Stimulated activated CD8-positive, alpha-beta memory T cell treated with anti-CD3 and anti-CD28 coated beads, Interleukin-12 subunit alpha, Interleukin-12 subunit beta, amount 100 ng/mL, for 4 hours (primary cell): ENCODE data around the gene KLLN.
"Not testable (repeated sequence)": the region's sequence is repeated elsewhere in the genome, so short reads cannot be mapped to it uniquely, and the experiment has no call there.

ENCODE experiments used
- DNase-seq: peaks from one replicate; pipeline ENCODE4 v3.0.0-alpha.2; 2020; ENCODE audit warnings: low read depth

Gene KLLN

DNA sequence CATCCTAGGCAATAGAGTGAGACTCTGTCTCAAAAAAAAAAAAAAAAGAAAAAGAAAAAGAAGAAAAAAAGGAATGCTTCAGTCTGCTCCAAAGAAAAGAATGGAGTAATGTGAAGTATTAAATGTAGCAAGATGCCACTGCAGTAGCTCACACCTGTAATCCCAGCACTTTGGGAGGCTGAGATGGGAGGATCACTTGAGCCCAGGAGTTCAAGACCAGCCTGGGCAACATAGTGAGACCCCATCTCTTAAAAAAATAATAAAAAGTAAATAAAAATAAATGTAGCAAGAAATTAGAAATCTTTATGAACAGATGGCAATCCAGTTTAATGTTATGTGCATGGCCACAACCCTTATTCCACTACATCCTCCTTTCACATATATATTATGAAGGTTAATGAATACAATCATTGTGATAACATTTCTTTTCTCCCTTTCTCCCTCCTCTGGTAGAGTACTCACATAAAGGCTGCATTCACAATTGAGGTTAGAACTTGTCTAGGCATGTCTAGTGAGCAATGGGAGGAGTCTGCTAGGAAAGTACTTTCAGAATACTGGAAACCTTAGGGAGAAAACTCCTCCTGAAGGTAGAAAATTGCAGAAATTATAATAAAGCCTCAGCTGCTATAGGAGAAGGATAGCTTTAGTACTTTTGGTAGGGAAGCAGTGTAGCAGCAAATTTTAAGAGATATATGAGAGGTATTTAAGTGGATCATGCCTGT lies 20.4 kb downstream of the KLLN start:
- no peak for DNase-seq

DNA sequence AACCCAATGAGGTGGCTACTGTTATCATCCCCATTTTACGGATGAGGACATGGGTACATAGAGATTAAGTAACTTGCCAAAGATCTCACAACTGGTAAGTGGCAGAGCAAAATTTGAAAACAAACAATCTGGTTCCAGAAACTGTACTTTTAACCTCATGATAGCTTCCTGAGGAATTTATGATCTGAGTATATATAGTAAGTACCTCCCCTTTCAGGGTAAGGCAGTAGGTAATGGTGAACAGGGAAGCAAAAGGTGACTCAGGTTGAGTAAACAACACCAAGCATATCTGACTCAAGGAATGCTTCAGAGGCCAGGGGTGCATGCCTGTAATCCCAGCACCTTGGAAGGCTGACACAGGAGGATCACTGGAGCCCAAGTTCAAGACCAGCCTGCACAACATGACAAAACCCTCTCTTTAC lies 21.1 kb downstream of the KLLN start:
- DNase-seq: no peak

DNA sequence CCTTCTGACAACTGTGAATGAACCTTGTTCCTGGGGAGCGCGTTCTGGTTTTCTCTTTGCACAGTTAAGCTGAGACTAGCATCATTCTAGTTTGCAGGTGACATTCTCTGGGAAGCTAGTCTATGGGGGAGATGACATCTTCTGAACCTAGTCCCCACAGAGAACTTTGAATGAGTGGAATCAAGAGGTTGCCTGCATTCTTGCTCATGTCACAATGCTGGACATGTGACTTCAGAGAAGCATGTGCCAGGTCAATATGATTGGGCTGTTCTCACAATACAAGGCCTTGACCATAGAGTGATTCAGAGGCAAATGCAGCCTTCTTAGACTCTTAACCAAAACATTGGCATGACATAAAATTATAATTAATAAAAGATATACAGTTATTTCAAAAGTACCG lies 22.1 kb downstream of the KLLN start:
- no peak for DNase-seq

DNA sequence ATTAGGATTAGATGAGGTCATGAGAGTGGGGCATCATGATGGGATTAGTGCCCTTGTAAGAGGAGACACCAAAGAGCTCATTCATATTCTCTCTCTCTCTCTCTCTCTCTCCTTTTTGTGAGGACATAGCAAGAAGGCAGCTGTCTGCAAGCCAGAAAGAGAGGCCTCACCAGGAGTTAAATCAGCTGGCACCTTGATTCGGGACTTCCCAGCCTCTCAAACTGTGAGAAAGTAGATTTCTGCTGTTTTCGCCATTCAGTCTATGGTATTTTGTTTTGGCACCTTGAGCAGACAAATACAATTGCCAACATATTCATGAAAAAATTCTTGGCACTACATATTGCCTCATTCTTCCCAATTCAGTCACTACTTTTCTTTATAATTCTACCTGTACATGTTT lies 24.7 kb downstream of the KLLN start:
- DNase-seq: no peak

DNA sequence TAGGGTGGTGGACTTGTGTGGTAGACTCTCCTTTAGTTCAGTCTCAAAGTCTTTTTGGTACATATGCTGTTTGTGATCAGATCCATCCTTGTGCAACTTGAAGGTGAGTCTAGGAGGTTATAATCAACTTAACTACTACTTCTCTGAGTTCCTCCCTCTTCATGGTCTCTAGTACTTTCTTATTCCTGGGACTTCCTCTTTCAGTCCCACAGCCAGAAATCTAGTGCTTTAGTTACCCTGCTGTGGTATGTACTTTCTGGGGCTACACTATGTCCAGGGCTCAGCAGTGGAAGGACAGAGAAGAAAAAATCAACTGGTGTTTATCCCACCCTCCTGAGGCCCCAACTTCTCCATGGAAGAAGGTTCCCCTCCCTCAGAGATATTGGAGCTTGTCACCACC lies 25.9 kb downstream of the KLLN start:
- no peak for DNase-seq

DNA sequence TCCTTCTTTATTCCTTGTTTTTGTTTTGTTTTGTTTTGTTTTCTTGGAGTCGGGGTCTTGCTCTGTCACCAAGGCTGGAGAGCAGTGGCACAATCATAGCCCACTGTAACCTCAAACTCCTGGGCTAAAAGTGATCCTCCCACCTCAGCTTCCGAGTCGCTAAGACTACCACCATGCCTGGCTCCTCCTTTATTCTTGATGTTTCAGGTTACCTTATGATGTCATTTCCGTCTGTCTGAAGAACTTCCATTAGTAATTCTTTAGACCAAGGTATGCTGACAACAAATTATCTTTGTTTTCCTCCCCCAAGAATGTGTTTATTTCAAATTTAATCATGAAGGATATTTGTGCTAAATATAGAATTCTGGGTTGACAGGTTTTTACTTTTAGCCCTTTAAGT lies 27.2 kb downstream of the KLLN start:
- no peak for DNase-seq

DNA sequence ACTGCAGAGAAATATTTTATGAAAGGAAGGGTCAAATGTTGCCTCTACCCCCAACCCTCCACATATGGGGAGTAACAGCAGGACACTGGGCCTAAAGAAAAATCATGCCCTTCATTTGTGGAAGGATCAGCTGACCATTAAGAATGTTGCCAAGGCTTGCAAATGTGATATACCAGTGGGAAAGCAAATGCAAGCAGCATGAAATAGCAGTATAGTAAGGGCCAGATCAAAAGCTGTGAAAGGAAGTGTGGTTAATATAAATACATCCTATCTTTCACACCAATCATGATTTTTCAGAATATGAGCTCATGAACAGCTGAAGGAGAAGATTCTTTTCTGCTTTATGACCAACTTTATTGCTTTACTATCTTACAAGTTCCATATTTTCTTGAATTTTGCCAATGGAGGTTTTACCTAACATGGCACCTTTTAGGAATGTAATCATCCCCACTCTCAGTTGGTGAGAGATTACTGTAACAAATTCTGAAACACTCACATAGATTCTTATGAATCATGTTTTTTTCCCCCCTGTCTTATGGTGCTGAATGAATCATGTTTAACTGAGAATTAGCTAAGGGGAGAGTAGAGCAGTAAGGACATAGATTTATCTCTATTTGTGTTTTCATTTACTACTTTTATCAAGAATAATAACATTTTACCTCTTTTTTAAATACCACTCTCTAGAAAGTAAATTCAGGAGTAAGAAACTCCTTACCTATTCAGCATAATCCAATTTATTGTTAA lies 33.2 kb downstream of the KLLN start:
- no peak for DNase-seq

DNA sequence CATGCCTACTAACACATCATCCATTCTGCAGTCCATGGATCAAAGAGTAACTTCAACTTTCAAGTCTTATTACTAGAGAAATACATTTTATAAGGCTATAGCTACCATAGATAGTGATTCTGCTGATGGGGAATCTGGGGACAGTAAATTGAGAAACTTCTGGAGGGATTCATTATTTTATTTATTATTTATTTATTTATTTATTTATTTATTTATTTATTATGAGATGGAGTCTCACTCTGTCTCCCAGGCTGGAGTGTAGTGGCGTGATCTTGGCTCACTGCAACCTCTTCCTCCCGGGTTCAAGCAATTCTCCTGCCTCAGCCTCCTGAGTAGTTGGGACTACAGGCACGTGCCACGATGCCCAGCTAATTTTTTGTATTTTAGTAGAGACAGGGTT lies 34.3 kb downstream of the KLLN start:
- not testable (repeated sequence) for DNase-seq

DNA sequence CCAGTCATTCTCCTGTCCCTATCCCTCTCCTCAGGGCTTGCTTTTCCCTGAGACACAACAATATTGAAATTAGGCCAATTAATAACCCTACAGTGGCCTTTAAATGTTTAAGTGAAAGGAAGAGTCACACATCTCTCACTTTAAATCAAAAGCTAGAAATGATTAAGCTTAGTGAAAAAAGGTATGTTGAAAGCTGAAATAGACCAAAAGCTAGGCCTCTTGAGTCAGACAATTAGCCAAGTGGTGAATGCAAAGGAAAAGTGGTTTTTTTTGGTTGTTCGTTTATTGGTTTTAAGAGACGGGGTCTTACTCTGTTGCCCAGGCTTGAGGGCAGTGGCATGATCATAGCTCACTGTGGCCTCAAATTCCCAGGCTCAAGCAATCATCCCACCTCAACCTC lies 35.7 kb downstream of the KLLN start:
- no peak for DNase-seq

DNA sequence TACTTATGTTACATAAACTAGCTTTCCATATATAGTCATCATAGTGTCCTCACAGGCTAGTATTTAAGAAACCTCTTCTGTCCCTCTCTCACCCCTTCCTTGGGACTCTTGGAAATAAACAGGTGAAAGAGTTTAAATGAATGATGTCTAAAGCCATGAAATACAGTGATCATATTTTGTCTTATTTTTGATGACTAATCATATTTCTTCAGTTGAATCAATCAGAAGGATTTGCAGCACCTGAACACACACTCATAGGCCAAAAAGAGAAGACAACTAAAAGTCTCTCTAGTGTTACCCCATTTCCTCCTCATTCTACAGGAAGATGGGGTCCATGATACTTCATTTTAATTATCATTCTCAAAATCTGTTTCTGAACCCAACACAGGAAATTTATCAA lies 36.7 kb downstream of the KLLN start:
- no peak for DNase-seq

DNA sequence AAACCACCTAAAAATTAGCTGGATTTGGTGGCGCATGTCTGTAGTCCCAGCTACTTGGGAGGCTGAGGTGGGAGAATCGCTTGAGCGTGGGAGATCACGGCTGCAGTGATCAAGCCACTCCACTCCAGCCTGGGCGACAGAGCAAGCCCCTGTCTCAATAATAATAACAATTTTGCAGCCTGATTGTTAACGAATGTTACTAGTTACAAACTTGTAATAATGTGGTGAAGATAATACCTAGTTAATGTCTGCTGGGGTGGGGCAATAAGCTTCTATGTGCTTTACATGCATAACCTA lies 44.1 kb downstream of the KLLN start:
- no peak for DNase-seq

DNA sequence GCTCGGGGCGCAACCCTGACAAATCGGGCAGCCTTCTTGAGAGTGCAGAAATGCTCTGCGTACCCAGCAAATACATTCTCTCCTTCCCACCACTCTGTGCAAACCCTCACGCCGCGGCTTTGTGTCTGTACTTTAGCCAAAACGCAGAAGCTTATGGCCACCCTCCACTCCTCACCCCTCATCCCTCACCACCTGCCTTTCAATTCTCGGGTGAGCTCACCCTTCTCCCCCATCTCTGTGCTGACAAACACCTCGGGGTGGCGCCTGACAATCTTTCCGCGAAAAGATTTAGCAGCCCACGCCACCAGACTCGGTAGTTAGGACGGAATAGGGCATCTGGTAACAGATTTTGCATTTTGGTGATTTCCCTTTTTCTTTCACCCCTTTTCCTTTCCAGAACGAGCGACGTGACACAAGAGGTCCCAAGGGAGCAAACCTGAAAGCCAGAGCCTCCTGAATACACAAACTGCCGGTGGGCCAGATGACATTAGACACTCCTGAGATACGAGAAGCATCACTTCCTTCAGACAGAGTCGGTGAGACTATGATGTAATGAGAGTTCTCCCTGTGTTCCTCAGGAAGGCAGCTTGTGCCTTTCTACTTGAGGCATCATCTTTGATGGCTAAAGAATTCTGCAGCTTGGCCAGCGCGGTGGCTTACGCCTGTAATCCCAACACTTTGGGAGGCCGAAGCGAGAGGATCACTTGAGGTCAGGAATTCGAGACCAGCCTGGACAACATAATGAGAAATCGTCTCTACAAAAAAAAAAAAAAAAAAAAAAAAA lies 44.6 kb downstream of the KLLN start:
- peak; percentile 46 for DNase-seq

DNA sequence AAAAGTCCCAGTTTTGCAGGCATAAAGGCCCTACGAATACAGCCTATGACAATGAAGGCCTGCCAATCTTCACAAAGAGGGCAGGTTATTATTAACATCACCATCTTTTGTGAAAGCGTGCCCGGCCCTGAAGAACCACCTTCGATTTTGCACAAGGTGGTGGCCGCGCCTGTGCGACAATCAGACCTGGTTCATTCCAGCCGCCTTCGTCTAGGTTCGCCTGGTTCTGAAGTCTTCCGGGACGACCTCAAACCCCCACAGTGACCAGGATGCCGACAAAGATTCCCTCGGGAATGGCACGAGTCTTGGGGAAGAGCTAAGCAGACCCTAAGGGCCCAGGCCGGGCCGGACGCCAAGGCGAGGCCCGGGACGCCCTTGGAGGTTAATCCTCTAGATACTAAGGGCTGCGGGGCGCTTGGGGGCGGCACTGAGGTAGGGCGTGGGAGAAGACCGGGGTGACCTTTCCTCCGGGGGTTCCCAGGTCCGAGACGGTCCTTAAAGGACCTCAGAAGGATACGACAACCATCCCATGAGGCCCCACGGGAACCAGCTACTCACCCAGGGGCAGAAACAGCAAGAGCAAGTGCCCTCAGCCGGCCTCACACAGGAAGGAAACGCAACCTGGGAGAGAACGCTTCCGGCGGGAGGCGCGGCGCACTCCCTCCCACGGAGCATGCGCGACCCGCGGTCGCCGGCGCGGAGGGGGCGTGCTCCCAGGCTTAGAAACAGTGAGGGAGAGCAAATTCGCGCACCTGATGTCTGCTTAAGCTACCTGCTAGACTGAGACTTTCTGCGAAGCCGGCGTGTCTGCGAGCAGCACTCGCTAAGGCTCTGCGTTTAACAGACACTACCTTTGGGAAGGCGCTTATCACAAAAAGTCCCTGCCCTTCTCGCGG lies 45.5 kb downstream of the KLLN start, which contains the start of gene ATAD1:
Gene ATAD1 (minus strand): TSS at position 618 of the 896 bp plus-strand sequence. CDS start 3,627 bp downstream, outside the sequence.
- peak; percentile 85 for DNase-seq

DNA sequence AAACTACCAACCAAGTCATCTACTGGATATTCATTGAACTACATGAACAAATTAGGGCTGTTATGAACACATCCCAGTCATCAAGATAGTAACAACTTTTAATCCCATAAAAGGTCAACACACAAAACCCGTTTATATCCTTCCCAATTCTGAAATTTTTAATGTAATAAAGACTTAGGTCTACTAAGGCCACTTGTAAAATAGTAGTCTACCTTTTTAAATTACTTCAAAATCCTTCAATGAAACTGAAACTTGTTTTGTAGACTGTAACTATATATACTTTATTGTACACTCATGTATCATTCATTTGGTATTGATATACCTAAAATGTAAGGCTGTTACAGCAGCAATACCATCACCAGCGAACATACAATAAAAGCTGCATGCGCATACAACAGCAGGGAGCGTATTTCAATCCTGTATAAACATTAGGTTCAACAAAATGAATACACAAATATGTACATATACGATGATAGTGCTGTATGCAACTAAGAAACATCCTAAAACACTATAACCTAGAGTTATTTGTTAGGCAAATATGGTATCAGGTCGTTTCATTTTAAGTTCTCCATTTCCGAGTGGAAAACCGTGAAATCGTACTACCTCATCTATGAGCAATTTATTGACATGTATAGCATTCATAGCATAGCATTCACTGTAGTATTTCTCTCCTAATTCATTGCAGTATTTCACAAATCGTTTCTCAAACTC lies 46.3 kb downstream of the KLLN start:
- no peak for DNase-seq

DNA sequence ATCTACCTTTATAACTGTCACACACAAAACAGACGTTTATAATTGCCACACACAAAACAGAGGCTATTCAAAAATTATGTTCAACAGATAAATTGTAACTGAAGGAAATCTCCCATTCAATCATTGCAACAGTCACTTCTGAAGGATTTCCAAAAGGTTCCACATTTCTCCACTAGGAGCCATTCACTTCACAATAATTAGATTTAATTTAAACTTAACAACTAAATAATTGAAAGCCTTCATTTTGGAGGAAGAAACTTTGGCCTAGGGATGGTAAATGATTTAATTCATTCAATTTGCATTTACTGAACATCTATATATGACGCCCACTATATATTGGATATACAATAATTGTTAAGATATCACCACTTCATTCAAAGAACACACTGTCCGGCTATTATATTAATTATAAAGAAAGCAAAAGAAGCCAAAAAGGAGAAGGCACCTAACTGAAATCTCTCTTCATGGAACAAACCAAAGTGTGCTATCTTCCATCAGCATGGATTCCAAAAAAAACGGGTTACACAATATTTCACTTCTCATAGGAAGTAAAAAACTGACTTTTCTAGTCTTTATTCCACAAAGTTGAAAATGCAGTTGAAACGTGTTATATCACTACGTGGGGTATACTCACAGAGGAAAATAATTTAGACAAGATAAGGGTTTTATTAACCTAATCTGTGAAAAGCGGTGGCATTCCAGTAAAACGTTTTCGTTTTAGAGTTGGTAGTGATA lies 47.0 kb downstream of the KLLN start:
- DNase-seq: no peak
